IMR-90 (cell line): ENCODE results near the gene GNB1L. TPM values are rescaled to one million over a fixed set of nuclear protein-coding genes. Genes with fewer than 3 reads are reported as not detected.
A peak's percentile ranks its signal among the peaks of the same experiment; 100 is the strongest.

Experiments
- ATAC-seq: fragments of 200-7000 bp; cut with Tn5 transposase; 2 replicates; pipeline ENCODE4 v1.9.1; 2020; ENCODE audit warnings: low read depth, mild to moderate bottlenecking, moderate library complexity
- BruUV-seq: library from RNA; stranded (reverse); fragments of 400-500 nt; replicated peaks from 2 replicates; lab custom pipeline; 2021; lab: Mats Ljungman, UMichigan
- CTCF ChIA-PET: fragments of 300-600 bp; formaldehyde crosslinking; extraction: SDS; loops from one replicate; lab custom pipeline; 2021; ENCODE audit warnings: antibody characterized with exemption; lab: Yijun Ruan, JAX
- POLR2A ChIA-PET: fragments of 300-600 bp; sonication (Branson Sonifier 250); formaldehyde crosslinking; loops from one replicate; lab custom pipeline; 2022; ENCODE audit warnings: antibody characterized with exemption; ENCODE audit not compliant: unreplicated experiment; lab: Charles Lee
- DNase-seq: peaks from one replicate; pipeline ENCODE4 v3.0.0; 2013
- H2AFZ ChIP-seq: replicated peaks from 2 replicates; pipeline ENCODE3; 2013; ENCODE audit warnings: low read length, mild to moderate bottlenecking; ENCODE audit not compliant: poor library complexity
- H2AK5ac ChIP-seq: 2 replicates; pipeline ENCODE4 v1.6.1; 2013; ENCODE audit warnings: low read depth, low read length, inconsistent platforms
- H2AK9ac ChIP-seq: replicated peaks from 2 replicates; pipeline ENCODE3; 2013; ENCODE audit warnings: mild to moderate bottlenecking, low read depth, low read length, moderate library complexity; ENCODE audit not compliant: poor library complexity
- H2BK120ac ChIP-seq: 2 replicates; pipeline ENCODE4 v1.6.1; 2013; ENCODE audit warnings: low read depth, low read length, inconsistent platforms
- H2BK15ac ChIP-seq: 3 replicates; pipeline ENCODE4 v1.6.1; 2013; ENCODE audit warnings: low read depth, low read length, inconsistent platforms
- H2BK20ac ChIP-seq: 2 replicates; pipeline ENCODE4 v1.6.1; 2013; ENCODE audit warnings: low read depth, mild to moderate bottlenecking, inconsistent platforms, low read length, moderate library complexity
- H2BK5ac ChIP-seq: 2 replicates; pipeline ENCODE4 v1.6.1; 2013; ENCODE audit warnings: mild to moderate bottlenecking, low read depth, low read length, inconsistent platforms; ENCODE audit not compliant: poor library complexity, severe bottlenecking
- H3K14ac ChIP-seq: replicated peaks from 2 replicates; pipeline ENCODE4 v1.6.1; 2013; ENCODE audit warnings: low read depth, low read length, inconsistent platforms
- H3K18ac ChIP-seq: 2 replicates; pipeline ENCODE4 v1.6.1; 2013; ENCODE audit warnings: low read depth, low read length, control low read depth
- H3K23ac ChIP-seq: 2 replicates; pipeline ENCODE4 v1.6.1; 2013; ENCODE audit warnings: low read depth, low read length, inconsistent platforms
- H3K27ac ChIP-seq: 2 replicates; pipeline ENCODE4 v1.5.1; 2013; ENCODE audit warnings: mild to moderate bottlenecking, control low read depth, low read length; ENCODE audit not compliant: insufficient read depth
- H3K27me3 ChIP-seq: 2 replicates; pipeline ENCODE4 v1.6.1; 2013; ENCODE audit warnings: low read length; ENCODE audit not compliant: control insufficient read depth, insufficient read depth
- H3K36me3 ChIP-seq: 2 replicates; pipeline ENCODE4 v1.6.1; 2013; ENCODE audit warnings: low read length, mixed read lengths; ENCODE audit not compliant: control insufficient read depth, insufficient read depth
- H3K4ac ChIP-seq: 2 replicates; pipeline ENCODE4 v1.6.1; 2013; ENCODE audit warnings: low read depth, low read length, inconsistent platforms
- H3K4me1 ChIP-seq: 2 replicates; pipeline ENCODE4 v1.6.1; 2013; ENCODE audit warnings: low read length, mixed read lengths; ENCODE audit not compliant: control insufficient read depth, insufficient read depth
- H3K4me2 ChIP-seq: 2 replicates; pipeline ENCODE4 v1.6.1; 2013; ENCODE audit warnings: low read depth, mild to moderate bottlenecking, control low read depth, low read length, moderate library complexity
- H3K4me3 ChIP-seq: 2 replicates; pipeline ENCODE4 v1.5.1; 2013; ENCODE audit warnings: low read depth, mild to moderate bottlenecking, control low read depth, low read length, moderate library complexity; ENCODE audit not compliant: insufficient read depth
- H3K56ac ChIP-seq: 2 replicates; pipeline ENCODE4 v1.6.1; 2013; ENCODE audit warnings: low read length, inconsistent platforms; ENCODE audit not compliant: insufficient read depth; ENCODE audit errors: extremely low read depth
- H3K79me1 ChIP-seq, 2 experiments: 2 replicates each; pipeline ENCODE4 v1.6.1; 2013; ENCODE audit warnings: low read length in 2 of 2, inconsistent platforms in 1 of 2, low read depth in 1 of 2
- H3K9ac ChIP-seq: 2 replicates; pipeline ENCODE4 v1.6.1; 2013; ENCODE audit warnings: low read depth, low read length, control low read depth
- H3K9me1 ChIP-seq: 2 replicates; pipeline ENCODE4 v1.6.1; 2013; ENCODE audit warnings: low read length, inconsistent platforms; ENCODE audit not compliant: insufficient read depth
- H3K9me3 ChIP-seq: 2 replicates; pipeline ENCODE4 v1.6.1; 2013; ENCODE audit warnings: low read length; ENCODE audit not compliant: control insufficient read depth, insufficient read depth
- H4K20me1 ChIP-seq: 2 replicates; pipeline ENCODE4 v1.6.1; 2013; ENCODE audit warnings: low read length, inconsistent platforms; ENCODE audit not compliant: insufficient read depth
- H4K5ac ChIP-seq: 2 replicates; pipeline ENCODE4 v1.6.1; 2013; ENCODE audit warnings: mild to moderate bottlenecking, low read depth, low read length, control low read depth
- H4K8ac ChIP-seq, 2 experiments: 2 replicates each; pipeline ENCODE4 v1.6.1; 2013; ENCODE audit warnings: low read depth in 2 of 2, low read length in 2 of 2, control low read depth in 1 of 2, inconsistent platforms in 1 of 2
- H4K91ac ChIP-seq: 2 replicates; pipeline ENCODE4 v1.6.1; 2013; ENCODE audit warnings: low read depth, low read length, inconsistent platforms; ENCODE audit not compliant: insufficient read depth
- BHLHE40 ChIP-seq: fragments of 150-350 bp; IDR thresholded peaks from 2 replicates; pipeline ENCODE4 v1.6.1; 2016; ENCODE audit warnings: mild to moderate bottlenecking, low read depth, low read length
- CHD1 ChIP-seq: IDR thresholded peaks from 2 replicates; pipeline ENCODE4 v1.6.1; 2012; ENCODE audit warnings: low read depth, low read length, improper control_type of control experiment
- CTCF ChIP-seq: conservative IDR thresholded peaks from 2 replicates; pipeline ENCODE4 v1.5.1; 2012; ENCODE audit warnings: mild to moderate bottlenecking, low read depth, low read length, improper control_type of control experiment
- ELK1 ChIP-seq: fragments of 150-350 bp; IDR thresholded peaks from 2 replicates; pipeline ENCODE4 v1.6.1; 2016; ENCODE audit warnings: low read depth, mild to moderate bottlenecking, low read length, moderate library complexity, borderline replicate concordance
- FOS ChIP-seq: fragments of 150-350 bp; IDR thresholded peaks from 2 replicates; pipeline ENCODE4 v1.6.1; 2016; ENCODE audit warnings: low read depth, low read length
- MAFK ChIP-seq: IDR thresholded peaks from 2 replicates; pipeline ENCODE4 v1.6.1; 2012; ENCODE audit warnings: low read depth, low read length, improper control_type of control experiment
- MAZ ChIP-seq: IDR thresholded peaks from 2 replicates; pipeline ENCODE4 v1.6.1; 2012; ENCODE audit warnings: low read depth, mild to moderate bottlenecking, low read length, improper control_type of control experiment, moderate library complexity, borderline replicate concordance
- MXI1 ChIP-seq: IDR thresholded peaks from 2 replicates; pipeline ENCODE4 v1.6.1; 2012; ENCODE audit warnings: low read depth, mild to moderate bottlenecking, low read length, moderate library complexity, borderline replicate concordance
- NFE2L2 ChIP-seq: fragments of 150-350 bp; IDR thresholded peaks from 2 replicates; pipeline ENCODE4 v1.6.1; 2016; ENCODE audit warnings: low read depth, mild to moderate bottlenecking, low read length
- POLR2A ChIP-seq: IDR thresholded peaks from 2 replicates; pipeline ENCODE4 v1.6.1; 2012; ENCODE audit warnings: mild to moderate bottlenecking, low read depth, low read length
- RAD21 ChIP-seq: IDR thresholded peaks from 2 replicates; pipeline ENCODE4 v1.6.1; 2012; ENCODE audit warnings: low read length, improper control_type of control experiment
- RCOR1 ChIP-seq: IDR thresholded peaks from 2 replicates; pipeline ENCODE4 v1.6.1; 2012; ENCODE audit warnings: mild to moderate bottlenecking, low read length, improper control_type of control experiment; ENCODE audit not compliant: insufficient replicate concordance
- RFX5 ChIP-seq: IDR thresholded peaks from 2 replicates; pipeline ENCODE4 v1.8.0; 2012; ENCODE audit warnings: low read depth, mild to moderate bottlenecking, low read length, moderate library complexity
- USF2 ChIP-seq: fragments of 150-350 bp; IDR thresholded peaks from 2 replicates; pipeline ENCODE4 v1.6.1; 2017; ENCODE audit warnings: mild to moderate bottlenecking, antibody characterized with exemption, low read length, low read depth
- WGBS, 2 experiments: methylation state at CpG; one replicate each; pipeline versions ENCODE4 v1.1.5 to v1.1.7; 2013; ENCODE audit warnings: missing lambda C conversion rate in 2 of 2; ENCODE audit not compliant: insufficient read length in 1 of 2; ENCODE audit errors: extremely low coverage in 2 of 2; 5-methylcytosine and 5-hydroxymethylcytosine counted together
- dilution Hi-C: fragments of 300-500 bp; cut with HindIII; formaldehyde crosslinking; loops from one replicate; pipeline ENCODE4 v1.14.3; 2018; ENCODE audit warnings: low sequenced_read_pairs; ENCODE audit not compliant: unreplicated experiment
- in situ Hi-C: fragments of 300-500 bp; cut with MboI; formaldehyde crosslinking; loops from 3 replicates; pipeline ENCODE4 v1.14.3; 2019; ENCODE audit warnings: low sequenced_read_pairs, inconsistent platforms, mixed read lengths
- intact Hi-C: fragments of 100-400 bp; cut with micrococcal nuclease; formaldehyde crosslinking; loops from 2 replicates; pipeline ENCODE4 v1.10.0; 2022
- polyA plus RNA-seq, 3 experiments: library from polyadenylated mRNA; depleted of rRNA; stranded (reverse); fragments of >200 nt; gene quantifications; 2 replicates each; pipeline ENCODE4 v1.2.3, GENCODE V29; 2012; ENCODE audit warnings: low replicate concordance in 1 of 3
- total RNA-seq: library from RNA; depleted of rRNA; stranded (reverse); fragments of >200 nt; gene quantifications from 2 replicates; pipeline ENCODE4 v1.2.3, GENCODE V29; 2012

Gene GNB1L
- total and polyA plus RNA-seq, 2 of the 4 experiments (the other 2 are of a cell fraction) = 2.5 to 4.4 TPM

- ChIA-PET CTCF (no interaction called here), POLR2A (no interaction called here)
- Histone ChIP-seq H3K4me1 (peaks cover 64% of the 10 kb centered on the region), H3K14ac (peak overlapping the region; percentile 95), H3K4ac (peak overlapping the region; percentile 99), H3K23ac (peak overlapping the region; percentile 95), H3K9ac (peak overlapping the region; percentile 11; the same call in 1 of the 2 replicates), H4K20me1 (peaks cover 4% of the 10 kb centered on the region), H4K8ac (peak overlapping the region; percentile 88 to 91), H3K27me3 (no peaks in the 10 kb centered on the region), H3K27ac (peak overlapping the region; percentile 93), H3K4me3 (no peak overlapping the region), H4K5ac (peak overlapping the region; percentile 55), H3K18ac (peak overlapping the region; percentile 72), H2AFZ (peak overlapping the region; percentile 27), H2AK5ac (peak overlapping the region; percentile 100), H3K36me3 (0 out of 2 replicates have a peak, but pooled peaks cover 1% of the 10 kb centered on the region), H2BK15ac (peak overlapping the region; percentile 91), H2BK5ac (peak overlapping the region; percentile 98), H3K9me1 (peaks cover 68% of the 10 kb centered on the region), H2BK20ac (peak overlapping the region; percentile 98), H2AK9ac (peak overlapping the region; percentile 97), H2BK120ac (peak overlapping the region; percentile 98), H3K9me3 (no peaks in the 10 kb centered on the region), H3K79me1 (peaks cover 18 to 58% of the 10 kb centered on the region in 2 experiments), H4K91ac (peak overlapping the region; percentile 100), H3K4me2 (no peak overlapping the region), H3K56ac (peak overlapping the region; percentile 97)
- DNase-seq = no peak
- BruUV-seq = no TSS peak
- dilution Hi-C loops (no loop called here), intact Hi-C loops (no loop called here), in situ Hi-C loops (no loop called here)
- WGBS, 2 experiments = 97% methylated on average over 10 of the region's 26 CpGs; no CpG with 5 or more reads in 1 of the 2 experiments
- no peak for ATAC-seq
- TF ChIP-seq POLR2A = no peak
- TF ChIP-seq BHLHE40 = no peak
- TF ChIP-seq MAFK = no peak
- no peak for TF ChIP-seq FOS
- TF ChIP-seq USF2 = no peak
- no peak for TF ChIP-seq RAD21
- no peak for TF ChIP-seq RFX5
- no peak for TF ChIP-seq RCOR1
- TF ChIP-seq NFE2L2 = no peak
- no peak for TF ChIP-seq MXI1
- TF ChIP-seq CHD1 = no peak
- no peak for TF ChIP-seq CTCF
- no peak for TF ChIP-seq ELK1
- TF ChIP-seq MAZ = no peak
Measured at GRCh38 chr22:19882446-19883381, 28.0 kb upstream of the GNB1L start.
